HG02678 (cell line): Measurements from ENCODE around the gene ZNF423.
"Not testable (repeated sequence)": the region's sequence is repeated elsewhere in the genome, so short reads cannot be mapped to it uniquely, and the experiment has no call there.

Source experiments
- ATAC-seq: cut with Tn5 transposase; IDR thresholded peaks from one replicate; pipeline ENCODE4 v1.9.1; 2021; ENCODE audit warnings: mild to moderate bottlenecking, moderate library complexity; ENCODE audit not compliant: unreplicated experiment

Gene ZNF423

DNA sequence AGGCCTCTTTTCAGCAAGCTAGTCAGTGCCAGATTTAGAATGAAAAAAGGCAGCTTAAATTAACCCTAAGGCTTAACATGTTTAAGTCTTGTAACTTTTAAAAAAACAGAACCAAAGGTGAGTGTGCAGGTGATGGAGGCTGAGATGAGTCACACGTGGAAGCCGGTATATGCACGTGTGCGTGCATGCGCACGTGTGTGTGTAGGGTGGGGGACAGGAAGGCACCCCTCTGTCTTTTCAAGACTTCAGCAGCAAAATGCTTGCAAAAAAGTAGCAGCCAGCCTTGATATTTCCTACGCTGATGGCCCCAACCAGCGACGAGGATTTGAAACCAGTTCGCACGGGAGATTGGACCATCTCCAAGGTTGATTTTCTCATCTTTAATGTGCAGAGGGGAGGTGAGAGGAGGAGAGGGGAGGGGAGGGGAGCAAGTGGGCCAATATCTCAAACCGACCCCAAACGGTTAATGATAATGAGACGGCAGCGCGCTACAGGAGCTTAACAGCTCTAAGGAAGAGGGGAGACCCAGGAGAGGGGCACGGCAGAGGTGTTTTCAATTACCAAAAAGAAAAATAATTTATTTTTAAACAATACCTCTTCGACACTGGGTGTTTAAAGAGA is 154.7 kb downstream of the ZNF423 start:
- ATAC-seq = no peak

GRCh38 chr16:49700251-49701064 is 155.5 kb downstream of the ZNF423 start:
- no peak for ATAC-seq

DNA sequence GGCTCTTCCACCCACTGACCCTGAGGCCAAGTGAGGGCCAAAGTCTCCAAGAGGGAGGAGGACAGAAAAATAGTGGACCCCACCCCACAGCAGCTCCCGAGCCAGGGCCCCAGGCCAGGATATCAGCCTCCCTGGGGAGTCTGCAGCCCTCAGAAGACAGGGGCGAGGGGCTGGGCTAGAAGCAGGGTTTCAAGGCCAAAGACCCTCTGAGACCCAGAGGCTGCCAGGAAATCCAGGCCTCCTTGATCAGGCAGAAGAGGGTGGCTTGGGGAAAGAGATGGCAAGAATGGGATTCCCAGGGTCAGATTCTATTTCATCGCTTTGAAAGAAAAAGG is 156.1 kb downstream of the ZNF423 start:
- ATAC-seq = no peak

GRCh38 chr16:49698931-49699840 is 156.7 kb downstream of the ZNF423 start:
- ATAC-seq = no peak

GRCh38 chr16:49698453-49698815 is 157.5 kb downstream of the ZNF423 start:
- no peak for ATAC-seq

GRCh38 chr16:49697631-49698452 is 158.1 kb downstream of the ZNF423 start:
- no peak for ATAC-seq

GRCh38 chr16:49696414-49697101 is 159.4 kb downstream of the ZNF423 start:
- no peak for ATAC-seq

DNA sequence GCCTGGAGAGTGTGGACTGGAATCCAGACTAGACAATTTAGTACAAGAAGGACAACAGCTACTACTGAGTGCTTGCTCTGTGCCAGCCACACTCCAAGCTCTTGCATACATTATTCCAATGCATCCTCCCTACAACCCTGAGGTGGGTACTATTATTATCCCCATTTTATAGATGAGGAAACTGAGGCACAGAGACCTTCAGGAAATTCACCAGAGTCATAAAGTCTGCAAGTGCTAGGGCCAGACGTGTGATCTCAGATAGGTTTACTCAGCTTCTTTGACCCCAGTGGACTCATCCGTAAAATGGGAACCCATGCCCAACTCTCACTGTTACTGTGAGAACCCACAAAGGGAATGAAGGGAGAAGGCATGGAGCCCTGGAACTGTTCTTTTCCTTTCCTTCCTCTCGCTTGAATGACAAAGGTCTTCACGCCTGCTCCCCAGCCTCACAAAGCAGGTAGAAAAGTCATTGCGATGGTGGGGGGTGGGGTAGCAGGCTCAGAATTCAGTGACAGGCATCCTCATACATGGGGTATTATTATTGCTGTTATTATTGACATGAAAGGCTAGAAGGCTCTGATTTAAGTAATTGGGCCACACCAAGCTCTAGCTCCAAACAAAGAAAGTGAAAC is 160.0 kb downstream of the ZNF423 start:
- no peak for ATAC-seq

GRCh38 chr16:49693445-49693844 is 162.5 kb downstream of the ZNF423 start:
- ATAC-seq = no peak

DNA sequence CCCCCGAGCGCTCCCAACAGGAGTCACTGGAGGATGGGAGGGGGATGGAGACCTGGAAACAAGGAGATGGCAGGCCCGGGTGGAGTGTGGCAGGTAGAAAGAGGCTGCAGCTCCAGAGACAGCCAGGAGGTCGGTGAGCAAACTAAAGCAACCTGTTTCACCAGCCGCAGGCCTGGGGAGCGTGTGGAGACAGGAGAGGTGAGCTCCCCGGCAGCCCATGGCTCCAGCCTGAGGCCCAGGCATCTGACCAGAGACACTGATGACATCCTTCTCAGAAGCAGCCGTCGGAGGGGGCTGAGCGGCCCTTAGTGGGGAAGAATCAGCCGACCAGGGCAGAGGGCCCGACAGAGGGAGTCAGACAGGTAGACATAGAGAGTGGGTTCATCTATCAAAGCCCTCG is 165.1 kb downstream of the ZNF423 start:
- ATAC-seq = no peak

DNA sequence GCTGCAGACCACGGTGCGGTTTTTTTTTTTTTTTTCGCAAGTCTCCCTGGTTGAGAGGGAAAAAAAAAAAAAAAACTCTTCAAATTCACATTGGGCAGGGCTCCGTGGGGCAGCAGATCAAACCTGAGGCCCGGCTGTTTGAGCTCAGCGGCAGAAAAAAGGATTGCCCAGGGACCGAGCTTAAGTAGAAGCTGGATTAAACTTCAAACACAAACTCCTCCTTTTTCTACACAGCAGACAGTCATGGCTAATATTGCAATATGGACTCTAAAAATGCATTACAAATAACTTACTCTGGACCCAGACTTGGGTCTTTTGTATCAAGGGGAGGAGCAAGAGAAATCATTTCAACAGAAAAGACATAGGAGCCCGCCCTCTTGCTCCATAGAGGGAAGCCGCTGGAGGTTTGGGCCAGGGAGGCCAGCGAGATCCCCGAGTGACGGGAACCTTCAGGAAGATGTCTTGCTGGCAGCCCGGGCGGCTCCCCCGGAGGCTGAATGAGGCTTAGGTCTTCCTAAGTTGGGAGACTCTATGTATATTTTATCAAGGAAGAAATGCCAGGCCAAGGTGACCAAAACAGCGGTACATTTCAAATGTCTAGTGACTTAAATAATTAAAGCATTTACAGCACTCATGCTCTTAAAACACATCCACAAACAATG is 167.7 kb downstream of the ZNF423 start:
- no peak for ATAC-seq

DNA sequence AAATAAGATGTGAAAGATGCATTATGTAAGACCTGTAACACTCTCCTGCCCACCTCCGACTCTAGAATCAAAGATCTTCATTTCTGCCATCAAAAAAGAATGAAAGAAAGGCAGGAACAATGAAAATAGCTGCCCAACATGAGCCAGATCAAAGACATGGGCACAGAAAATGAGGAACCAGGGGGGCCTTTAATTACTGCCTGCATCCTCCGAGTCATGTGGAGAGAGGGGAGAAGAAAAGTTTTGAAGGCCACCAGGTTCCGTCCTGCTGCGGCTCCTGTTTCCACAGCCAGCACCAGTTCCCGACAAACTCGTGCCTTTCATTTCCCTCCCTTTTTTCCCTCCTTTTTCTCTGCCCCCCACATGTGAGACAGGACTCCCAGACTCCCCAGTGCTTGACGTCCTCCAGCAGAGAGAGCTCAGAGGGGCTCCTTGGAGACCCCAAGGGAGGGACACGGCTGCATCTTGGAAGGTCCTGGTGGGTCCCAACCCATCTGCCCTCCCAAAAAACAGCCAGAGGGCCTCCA is 168.4 kb downstream of the ZNF423 start:
- ATAC-seq = no peak

- ATAC-seq = no peak
Observed at GRCh38 chr16:49684696-49685095, 171.2 kb downstream of the ZNF423 start.

DNA sequence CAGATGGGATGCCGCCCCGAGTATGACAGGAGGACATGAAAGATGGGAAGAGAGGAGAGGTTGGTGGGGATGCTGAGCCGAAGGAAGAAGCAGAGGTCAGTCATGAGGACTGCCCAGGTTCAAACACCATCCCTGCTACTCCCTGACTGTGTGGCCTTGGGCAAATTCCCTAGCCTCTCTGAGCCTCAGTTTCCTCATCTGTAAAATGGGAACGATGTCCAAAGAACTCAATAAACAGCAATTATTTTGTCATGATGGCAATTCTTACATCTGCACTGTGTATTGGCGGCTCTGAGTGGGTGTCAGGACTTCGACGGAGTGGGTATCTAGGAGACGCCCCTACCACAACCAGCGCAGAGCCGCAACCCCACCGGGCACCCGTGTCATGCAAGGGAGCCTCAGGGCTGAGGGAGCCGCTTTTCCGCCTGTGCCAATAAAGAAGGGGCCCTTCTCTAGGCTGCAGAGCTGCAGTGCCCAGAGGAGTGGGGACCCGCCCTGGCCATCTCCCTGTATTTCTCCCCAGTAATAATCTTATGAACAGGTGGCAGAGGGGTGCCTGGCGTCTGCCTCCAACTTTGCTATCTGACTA is 173.2 kb downstream of the ZNF423 start:
- no peak for ATAC-seq

- no peak for ATAC-seq
Observed at GRCh38 chr16:49681217-49681883, 174.6 kb downstream of the ZNF423 start.

- ATAC-seq = no peak
Observed at GRCh38 chr16:49679095-49679494, 176.8 kb downstream of the ZNF423 start.

GRCh38 chr16:49677661-49678060 is 178.3 kb downstream of the ZNF423 start:
- ATAC-seq = not testable (repeated sequence)

DNA sequence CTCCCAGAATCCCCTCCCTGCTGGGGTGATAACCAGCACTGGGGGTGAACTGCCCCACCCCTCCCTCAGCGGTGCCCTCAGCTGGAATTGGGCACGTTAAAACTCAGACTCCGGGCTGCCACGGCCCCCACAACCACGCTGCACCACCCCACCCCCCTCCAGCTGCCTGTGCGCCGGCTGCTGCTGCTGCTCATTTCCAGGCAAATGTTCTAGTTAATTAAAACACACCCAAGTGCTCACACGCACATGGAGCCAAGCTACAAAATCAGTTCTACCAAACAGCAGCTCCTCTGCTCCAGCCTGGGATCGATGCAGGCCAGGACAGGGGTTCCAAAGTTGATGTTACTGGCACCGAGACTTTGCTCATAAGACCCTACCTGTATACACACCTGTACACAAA is 180.5 kb downstream of the ZNF423 start:
- ATAC-seq = no peak
